Activated CD8-positive, alpha-beta T cell treated with anti-CD3 and anti-CD28 coated beads, Interleukin-2, amount 10 ng/mL, durations not matched to agents 7 days and 5 days (primary cell): ENCODE measurements around the gene ANKRD28. TPM values are rescaled to one million over a fixed set of nuclear protein-coding genes. Genes with fewer than 3 reads are reported as not detected.

Source experiments
- microRNA-seq: library from miRNA; unstranded; fragments of <30 nt; microRNA quantifications from one replicate; pipeline ENCODE4 v1.2.0, GENCODE V29; 2022
- total RNA-seq, 2 experiments: library from RNA; stranded (reverse); gene quantifications; one replicate each; pipeline ENCODE4 v1.2.3, GENCODE V29; 2021

ANKRD28 gene
- total RNA-seq, 2 experiments from 2014 or later, result 30.7 to 37.7 TPM

Small RNA genes within 50 kb of the gene (microRNA-seq; reads per million reads assigned to microRNA genes)
- not detected for gene MIR3134

Other genes starting within 250 kb of the ANKRD28 start
- gene HACL1, start 196.4 kb downstream of the ANKRD28 start, total RNA-seq, result 10 to 100 TPM; 23.9 to 24.9 TPM
- 1 to 10 TPM; 7.1 to 7.5 TPM for gene BTD, start 196.2 kb downstream of the ANKRD28 start, total RNA-seq